Measurements from ENCODE around the gene PCDHB4.
"Not testable (repeated sequence)": the region's sequence is repeated elsewhere in the genome, so short reads cannot be mapped to it uniquely, and the experiment has no call there.

Gene PCDHB4

GRCh38 chr5:141150224-141150992 is 28.8 kb downstream of the PCDHB4 start:
- no peak for DNase-seq

GRCh38 chr5:141150993-141151325 is 29.3 kb downstream of the PCDHB4 start:
- DNase-seq, result no peak

GRCh38 chr5:141151632-141152031 is 30.0 kb downstream of the PCDHB4 start:
- DNase-seq, result not testable (repeated sequence)

GRCh38 chr5:141152096-141152495 is 30.5 kb downstream of the PCDHB4 start:
- not testable (repeated sequence) for DNase-seq

GRCh38 chr5:141155540-141156374 is 34.1 kb downstream of the PCDHB4 start:
- DNase-seq, result peak in 1 of 56 donors; percentile 9

GRCh38 chr5:141157356-141157755 is 35.7 kb downstream of the PCDHB4 start:
- DNase-seq, result not testable (repeated sequence)

GRCh38 chr5:141157901-141158300 is 36.3 kb downstream of the PCDHB4 start:
- not testable (repeated sequence) for DNase-seq

GRCh38 chr5:141172381-141173204 is 51.0 kb downstream of the PCDHB4 start, which contains the start of gene PCDHB7:
TSS of gene PCDHB7 (plus strand) at chr5:141172644. CDS start at chr5:141172836, 192 bp downstream.
- peak in 4 of 56 donors; percentile 3 to 19 (median 13) for DNase-seq

- DNase-seq, result not testable (repeated sequence)
Measured at GRCh38 chr5:141174291-141175104, 52.9 kb downstream of the PCDHB4 start.

All from amygdala (tissue), 56 donors.